ENCODE measurements around the gene ATXN1. TPM values are rescaled to one million over a fixed set of nuclear protein-coding genes. Genes with fewer than 3 reads are reported as not detected.

Gene ATXN1
- total RNA-seq, 1 experiment from 2014 or later = 8.1 TPM

DNA sequence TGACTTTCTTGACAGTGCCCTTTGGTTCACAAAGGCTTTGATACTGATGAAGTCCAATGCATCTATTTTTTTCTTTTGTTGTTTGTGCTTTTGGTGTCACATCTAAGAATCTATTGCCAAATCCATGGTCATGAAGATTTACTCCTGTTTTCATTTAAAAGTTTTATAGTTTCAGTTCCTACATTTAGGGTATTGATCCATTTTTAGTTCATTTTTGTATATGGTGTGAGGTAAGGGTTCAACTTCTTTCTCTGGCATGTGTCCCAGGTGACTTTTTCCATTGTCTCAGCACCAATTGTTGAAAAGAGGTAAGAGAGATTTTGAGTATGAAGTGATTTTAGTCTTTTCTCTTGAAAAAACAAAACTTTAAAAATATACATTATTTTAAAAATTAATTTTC, 262.3 kb downstream of the ATXN1 start:
- Mint-ChIP-seq H3K9me3 (peaks cover 15% of the 10 kb centered on the region), H3K4me3 (no peak overlapping the region), H3K4me1 (peaks cover 34% of the 10 kb centered on the region), H3K27me3 (ENCODE audit: low read depth) (no peaks in the 10 kb centered on the region), H3K36me3 (peaks cover 7% of the 10 kb centered on the region), H3K27ac (no peak overlapping the region)
- ATAC-seq (no peak), DNase-seq (ENCODE audit: low spot score) (no peak)
- ChIA-PET POLR2A (no interaction called here), CTCF (no interaction called here)
- TF ChIP-seq, protein P1, sequence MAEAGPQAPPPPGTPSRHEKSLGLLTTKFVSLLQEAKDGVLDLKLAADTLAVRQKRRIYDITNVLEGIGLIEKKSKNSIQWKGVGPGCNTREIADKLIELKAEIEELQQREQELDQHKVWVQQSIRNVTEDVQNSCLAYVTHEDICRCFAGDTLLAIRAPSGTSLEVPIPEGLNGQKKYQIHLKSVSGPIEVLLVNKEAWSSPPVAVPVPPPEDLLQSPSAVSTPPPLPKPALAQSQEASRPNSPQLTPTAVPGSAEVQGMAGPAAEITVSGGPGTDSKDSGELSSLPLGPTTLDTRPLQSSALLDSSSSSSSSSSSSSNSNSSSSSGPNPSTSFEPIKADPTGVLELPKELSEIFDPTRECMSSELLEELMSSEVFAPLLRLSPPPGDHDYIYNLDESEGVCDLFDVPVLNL (CRISPR knock-in tag; IDR thresholded peaks at IDR 0.05; ENCODE audit: borderline replicate concordance, low read depth) = no peak
- TF ChIP-seq ZNF425 (CRISPR knock-in tag; conservative IDR thresholded peaks at IDR 0.05) (no peak), SOX15 (CRISPR knock-in tag; IDR thresholded peaks at IDR 0.05) (no peak), ESRRA (CRISPR knock-in tag; IDR thresholded peaks at IDR 0.05; ENCODE audit: borderline replicate concordance) (no peak), HMGXB4 (CRISPR knock-in tag; IDR thresholded peaks at IDR 0.05) (no peak), ZBTB43 (CRISPR knock-in tag; IDR thresholded peaks at IDR 0.05) (no peak), NR1H2 (CRISPR knock-in tag; IDR thresholded peaks at IDR 0.05) (no peak), IRF2 (CRISPR knock-in tag; IDR thresholded peaks at IDR 0.05; ENCODE audit: borderline replicate concordance, low read depth) (no peak), GTF2I (CRISPR knock-in tag; conservative IDR thresholded peaks at IDR 0.05) (no peak), TCF7 (CRISPR knock-in tag; IDR thresholded peaks at IDR 0.05; ENCODE audit: low read depth) (no peak), RELA (CRISPR knock-in tag; IDR thresholded peaks at IDR 0.05; ENCODE audit: borderline replicate concordance) (no peak), SP1 (CRISPR knock-in tag; conservative IDR thresholded peaks at IDR 0.05) (no peak), USF1 (CRISPR knock-in tag; IDR thresholded peaks at IDR 0.05) (no peak), ZNF219 (CRISPR knock-in tag; IDR thresholded peaks at IDR 0.05; ENCODE audit: borderline replicate concordance) (no peak), ZNF263 (CRISPR knock-in tag; IDR thresholded peaks at IDR 0.05; ENCODE audit: low read depth) (no peak)
- TF ChIP-seq, protein P2, sequence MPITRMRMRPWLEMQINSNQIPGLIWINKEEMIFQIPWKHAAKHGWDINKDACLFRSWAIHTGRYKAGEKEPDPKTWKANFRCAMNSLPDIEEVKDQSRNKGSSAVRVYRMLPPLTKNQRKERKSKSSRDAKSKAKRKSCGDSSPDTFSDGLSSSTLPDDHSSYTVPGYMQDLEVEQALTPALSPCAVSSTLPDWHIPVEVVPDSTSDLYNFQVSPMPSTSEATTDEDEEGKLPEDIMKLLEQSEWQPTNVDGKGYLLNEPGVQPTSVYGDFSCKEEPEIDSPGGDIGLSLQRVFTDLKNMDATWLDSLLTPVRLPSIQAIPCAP (CRISPR knock-in tag; IDR thresholded peaks at IDR 0.05) = no peak
- TF ChIP-seq, protein P3, sequence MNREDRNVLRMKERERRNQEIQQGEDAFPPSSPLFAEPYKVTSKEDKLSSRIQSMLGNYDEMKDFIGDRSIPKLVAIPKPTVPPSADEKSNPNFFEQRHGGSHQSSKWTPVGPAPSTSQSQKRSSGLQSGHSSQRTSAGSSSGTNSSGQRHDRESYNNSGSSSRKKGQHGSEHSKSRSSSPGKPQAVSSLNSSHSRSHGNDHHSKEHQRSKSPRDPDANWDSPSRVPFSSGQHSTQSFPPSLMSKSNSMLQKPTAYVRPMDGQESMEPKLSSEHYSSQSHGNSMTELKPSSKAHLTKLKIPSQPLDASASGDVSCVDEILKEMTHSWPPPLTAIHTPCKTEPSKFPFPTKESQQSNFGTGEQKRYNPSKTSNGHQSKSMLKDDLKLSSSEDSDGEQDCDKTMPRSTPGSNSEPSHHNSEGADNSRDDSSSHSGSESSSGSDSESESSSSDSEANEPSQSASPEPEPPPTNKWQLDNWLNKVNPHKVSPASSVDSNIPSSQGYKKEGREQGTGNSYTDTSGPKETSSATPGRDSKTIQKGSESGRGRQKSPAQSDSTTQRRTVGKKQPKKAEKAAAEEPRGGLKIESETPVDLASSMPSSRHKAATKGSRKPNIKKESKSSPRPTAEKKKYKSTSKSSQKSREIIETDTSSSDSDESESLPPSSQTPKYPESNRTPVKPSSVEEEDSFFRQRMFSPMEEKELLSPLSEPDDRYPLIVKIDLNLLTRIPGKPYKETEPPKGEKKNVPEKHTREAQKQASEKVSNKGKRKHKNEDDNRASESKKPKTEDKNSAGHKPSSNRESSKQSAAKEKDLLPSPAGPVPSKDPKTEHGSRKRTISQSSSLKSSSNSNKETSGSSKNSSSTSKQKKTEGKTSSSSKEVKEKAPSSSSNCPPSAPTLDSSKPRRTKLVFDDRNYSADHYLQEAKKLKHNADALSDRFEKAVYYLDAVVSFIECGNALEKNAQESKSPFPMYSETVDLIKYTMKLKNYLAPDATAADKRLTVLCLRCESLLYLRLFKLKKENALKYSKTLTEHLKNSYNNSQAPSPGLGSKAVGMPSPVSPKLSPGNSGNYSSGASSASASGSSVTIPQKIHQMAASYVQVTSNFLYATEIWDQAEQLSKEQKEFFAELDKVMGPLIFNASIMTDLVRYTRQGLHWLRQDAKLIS (CRISPR knock-in tag; IDR thresholded peaks at IDR 0.05; ENCODE audit: borderline replicate concordance) = no peak
- TF ChIP-seq, protein P4, sequence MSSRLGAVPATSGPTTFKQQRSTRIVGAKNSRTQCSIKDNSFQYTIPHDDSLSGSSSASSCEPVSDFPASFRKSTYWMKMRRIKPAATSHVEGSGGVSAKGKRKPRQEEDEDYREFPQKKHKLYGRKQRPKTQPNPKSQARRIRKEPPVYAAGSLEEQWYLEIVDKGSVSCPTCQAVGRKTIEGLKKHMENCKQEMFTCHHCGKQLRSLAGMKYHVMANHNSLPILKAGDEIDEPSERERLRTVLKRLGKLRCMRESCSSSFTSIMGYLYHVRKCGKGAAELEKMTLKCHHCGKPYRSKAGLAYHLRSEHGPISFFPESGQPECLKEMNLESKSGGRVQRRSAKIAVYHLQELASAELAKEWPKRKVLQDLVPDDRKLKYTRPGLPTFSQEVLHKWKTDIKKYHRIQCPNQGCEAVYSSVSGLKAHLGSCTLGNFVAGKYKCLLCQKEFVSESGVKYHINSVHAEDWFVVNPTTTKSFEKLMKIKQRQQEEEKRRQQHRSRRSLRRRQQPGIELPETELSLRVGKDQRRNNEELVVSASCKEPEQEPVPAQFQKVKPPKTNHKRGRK (CRISPR knock-in tag; IDR thresholded peaks at IDR 0.05; ENCODE audit: borderline replicate concordance) = no peak
- TF ChIP-seq, protein P5, sequence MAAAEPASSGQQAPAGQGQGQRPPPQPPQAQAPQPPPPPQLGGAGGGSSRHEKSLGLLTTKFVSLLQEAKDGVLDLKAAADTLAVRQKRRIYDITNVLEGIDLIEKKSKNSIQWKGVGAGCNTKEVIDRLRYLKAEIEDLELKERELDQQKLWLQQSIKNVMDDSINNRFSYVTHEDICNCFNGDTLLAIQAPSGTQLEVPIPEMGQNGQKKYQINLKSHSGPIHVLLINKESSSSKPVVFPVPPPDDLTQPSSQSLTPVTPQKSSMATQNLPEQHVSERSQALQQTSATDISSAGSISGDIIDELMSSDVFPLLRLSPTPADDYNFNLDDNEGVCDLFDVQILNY (CRISPR knock-in tag; IDR thresholded peaks at IDR 0.05) = no peak

Measured in WTC11 (cell line).